GM19463 (cell line): ENCODE results near the gene VCP.

Experiments
- ATAC-seq: cut with Tn5 transposase; IDR thresholded peaks from one replicate; pipeline ENCODE4 v1.9.1; 2021; ENCODE audit warnings: mild to moderate bottlenecking, moderate library complexity; ENCODE audit not compliant: unreplicated experiment

Gene VCP

DNA sequence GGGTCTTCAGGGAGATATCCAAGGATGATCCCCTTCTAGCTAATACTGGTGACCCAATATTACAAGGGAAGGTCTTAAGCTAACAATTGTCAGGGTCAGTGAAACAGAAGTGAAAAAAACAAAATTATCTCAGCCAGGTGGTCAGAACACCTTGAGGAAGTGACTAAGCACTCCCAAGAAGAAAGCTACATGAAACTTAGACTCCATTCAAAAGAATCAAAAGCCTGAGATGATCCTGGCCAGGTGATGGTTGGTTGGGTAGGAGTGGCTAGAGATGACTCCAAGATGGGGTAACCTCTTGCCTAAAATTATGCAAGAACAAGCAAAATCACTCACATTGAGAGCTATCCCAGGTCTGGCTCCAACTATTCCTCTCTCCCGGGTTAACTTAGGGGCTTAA, 5.4 kb downstream of the VCP start:
- no peak for ATAC-seq

DNA sequence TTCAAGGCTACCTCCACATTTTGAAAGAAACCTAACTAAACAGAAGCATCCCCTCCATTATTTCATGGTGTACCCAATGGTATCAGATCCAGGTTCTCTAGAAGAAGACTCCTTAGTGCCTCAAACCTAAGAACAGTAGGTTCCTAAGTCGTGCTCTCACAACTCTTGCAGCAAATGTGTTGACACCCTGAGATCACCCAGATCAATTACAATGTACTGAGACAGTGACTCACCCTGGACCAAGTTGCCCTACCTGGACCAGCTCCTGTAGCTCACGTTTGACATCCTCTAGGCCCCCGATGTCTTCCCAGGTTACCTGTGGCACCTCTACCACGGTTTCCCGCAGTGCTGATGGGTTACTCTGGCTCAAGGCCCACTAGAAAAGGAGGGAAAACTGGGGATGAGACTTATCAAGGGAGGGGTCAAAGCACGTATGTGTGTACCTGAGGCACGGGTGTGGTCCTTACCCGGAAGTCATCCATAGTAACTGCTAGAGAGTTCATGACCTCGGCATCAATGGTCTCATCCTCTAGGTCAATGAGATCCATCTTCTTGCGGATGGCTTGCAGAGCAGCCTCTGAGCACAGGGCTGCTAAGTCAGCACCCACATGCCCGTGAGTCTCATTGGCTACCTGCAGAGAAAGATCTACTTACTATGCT, 11.7 kb downstream of the VCP start:
- ATAC-seq: no peak

DNA sequence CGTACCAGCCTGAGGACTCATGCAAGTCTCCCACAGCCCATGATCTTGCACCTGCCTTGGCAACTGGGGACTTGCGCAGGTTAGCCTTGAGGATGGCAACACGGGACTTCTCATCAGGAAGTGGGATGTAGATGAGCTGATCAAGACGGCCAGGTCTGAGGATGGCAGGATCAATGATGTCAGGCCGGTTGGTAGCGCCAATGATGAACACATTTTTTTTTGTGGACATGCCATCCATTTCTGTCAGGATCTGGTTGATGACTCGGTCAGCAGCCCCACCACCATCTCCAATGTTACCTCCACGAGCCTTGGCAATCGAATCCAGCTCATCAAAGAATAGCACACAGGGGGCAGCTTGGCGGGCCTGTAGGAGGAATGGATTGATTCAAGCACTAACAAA, 13.0 kb downstream of the VCP start:
- no peak for ATAC-seq

DNA sequence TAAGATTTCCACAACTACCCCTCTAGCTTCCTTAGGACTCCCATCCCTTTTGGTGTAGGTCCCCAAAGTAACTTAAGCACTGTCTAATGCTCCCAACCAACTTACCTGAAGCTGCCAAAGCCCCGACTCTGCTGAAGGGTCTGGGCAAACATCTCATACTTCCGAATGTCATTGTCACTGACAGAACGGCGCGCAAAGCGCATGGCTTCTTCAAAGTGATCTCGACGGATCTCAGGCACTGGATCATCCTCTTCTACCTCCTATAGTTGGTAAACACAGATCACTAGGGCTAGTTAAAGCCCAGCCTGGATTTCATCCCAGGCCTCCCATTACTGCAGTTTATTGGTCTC, 15.2 kb downstream of the VCP start:
- no peak for ATAC-seq

DNA sequence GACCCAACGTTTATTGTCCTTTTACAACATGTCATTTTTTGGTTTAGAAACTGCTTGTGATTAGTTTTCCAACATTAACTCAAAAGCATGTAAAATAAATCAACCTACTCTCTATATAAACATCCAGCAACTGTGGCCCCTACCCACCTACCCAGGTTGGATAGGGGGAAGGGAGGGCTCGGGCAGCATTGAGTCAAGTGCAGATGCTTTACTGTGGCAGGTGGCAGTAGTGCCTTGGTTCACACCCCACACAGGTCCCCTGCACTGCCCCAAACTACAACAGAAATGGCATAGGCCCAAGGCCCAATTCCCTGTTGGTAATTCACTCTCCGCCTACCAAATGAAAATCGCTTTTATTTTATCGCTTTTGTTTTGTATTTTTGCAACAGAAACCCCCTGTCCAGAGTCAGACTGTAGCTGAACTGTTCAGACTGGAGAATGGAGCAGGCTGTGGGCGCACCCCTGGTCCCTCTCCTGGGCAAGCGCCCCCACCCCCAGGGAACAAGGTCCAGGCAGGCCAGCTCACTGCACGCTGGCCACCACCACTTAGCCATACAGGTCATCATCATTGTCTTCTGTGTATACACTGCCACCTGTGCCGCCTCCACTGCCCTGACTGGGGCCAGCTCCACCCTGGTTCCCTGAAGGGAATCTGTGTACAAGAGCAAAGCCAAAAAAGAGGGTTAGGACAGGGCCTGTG, 15.7 kb downstream of the VCP start:
- no peak for ATAC-seq

DNA sequence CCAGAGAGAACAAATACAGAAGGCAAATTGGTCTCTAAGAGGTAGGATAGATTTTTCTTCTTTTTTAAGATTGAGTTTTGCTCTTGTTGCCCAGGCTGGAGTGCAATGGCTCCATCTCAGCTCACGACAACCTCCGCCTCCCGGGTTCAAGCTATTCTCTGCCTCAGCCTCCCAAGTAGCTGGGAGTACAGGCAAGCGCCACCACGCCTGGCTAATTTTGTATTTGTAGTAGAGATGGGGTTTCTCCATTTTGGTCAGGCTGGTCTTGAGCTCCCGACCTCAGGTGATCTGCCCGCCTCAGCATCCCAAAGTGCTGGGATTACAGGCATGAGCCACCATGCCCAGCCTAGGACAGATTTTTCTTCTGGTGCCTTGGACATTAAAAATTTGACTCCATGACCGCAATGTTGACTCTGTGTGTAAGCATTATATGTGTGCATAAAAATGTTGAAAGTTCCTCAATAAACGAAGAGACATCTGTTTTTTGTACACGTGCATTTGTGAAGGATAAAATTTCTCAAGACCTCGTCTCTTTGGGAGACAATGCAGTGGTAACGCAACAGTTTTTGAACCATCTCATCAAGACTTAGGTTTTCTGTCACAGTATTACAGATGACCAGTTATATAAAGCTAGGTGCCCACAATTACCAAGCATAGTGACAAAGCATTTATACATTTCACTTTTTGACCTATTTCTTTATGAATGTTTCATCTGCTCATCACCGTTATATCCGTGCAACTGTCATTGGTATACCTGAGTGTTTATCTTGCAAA, 17.4 kb downstream of the VCP start:
- ATAC-seq: no peak

DNA sequence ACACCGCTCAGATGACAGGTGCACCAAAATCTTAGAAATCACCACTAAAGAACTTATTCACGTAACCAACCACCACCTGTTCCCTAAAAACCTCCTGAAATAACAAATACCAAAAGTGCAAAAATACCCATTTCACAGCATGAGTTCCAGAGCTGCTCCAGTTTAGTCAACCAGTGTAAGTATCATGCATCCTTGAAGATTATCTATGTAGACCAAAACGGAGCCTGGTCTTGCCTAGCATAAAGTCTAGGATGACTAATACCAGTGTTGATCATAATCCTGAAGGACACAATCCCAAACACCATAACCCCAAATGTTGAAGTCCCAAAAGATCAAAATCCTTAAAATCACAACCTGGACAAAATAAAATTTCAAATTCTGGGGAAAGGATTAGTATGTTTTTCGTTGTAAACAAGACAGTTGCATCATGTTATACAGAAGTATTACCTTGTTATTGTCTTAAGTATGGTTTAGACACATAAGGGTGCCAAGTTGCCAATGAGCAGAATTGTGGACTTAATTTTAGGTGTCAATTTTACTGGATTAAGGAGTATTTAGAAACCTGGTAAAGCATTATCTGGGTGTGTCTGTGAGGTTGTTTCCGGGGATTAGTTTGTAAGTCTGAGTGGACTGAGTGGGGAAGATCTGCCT, 18.1 kb downstream of the VCP start:
- no peak for ATAC-seq

DNA sequence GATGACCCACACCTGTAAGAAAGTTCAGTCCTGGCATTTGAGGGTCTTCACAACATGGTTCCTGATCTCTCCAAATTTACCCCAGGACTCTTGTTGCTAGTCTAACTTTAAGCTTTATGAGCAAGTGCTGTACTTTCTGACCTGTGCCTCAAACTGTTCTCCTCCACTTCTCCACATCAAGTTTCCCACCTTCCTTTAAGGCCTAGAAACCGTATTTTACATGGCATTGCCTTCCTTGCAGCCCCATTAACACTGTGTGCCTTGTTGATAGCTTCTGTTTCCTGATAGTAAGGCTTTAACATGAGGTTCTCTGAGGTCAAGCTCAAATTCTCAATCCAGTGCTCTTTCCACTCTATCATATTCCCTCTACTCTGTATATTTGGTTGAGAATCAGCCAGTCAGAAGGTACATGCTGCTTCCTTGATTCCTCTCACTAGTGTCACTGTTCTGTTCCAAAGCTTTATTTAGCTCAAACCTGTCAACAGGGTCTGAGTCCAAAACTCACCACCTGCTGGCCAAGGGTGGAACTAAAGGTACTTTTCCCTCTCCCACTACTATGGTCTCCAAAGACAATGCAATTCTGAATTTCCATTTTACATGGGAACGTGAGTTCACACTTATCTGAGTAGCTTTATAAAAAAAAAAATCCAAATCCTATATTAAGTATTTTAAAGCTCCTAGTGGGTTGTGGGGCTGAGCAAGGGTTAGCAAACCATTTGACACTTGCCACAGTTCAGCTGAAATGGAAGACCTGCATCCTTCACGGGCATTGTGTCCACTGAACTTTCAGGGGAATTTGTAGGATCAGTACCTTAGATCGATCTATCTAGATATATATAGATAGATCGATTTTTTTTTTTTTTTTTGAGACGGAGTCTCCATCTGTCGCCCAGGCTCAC, 21.1 kb downstream of the VCP start:
- ATAC-seq: no peak

DNA sequence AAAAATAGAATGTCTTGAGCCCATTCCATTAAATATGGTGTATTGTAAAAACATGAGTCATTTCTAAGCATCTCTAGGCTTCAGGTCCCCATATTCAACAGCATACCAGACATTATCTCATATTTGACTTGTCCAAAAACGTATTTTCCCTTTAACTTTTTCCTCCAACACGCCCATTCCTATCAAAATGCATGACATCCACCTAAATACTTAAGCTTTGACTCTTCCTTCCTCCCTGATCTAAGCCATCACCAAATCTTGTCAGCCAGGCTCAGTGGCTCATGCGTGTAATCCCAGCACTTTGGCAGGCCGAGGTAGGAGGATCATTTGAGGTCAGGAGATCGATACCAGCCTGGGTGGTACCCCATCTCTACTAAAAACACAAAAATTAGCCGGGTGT, 23.9 kb downstream of the VCP start:
- no peak for ATAC-seq

DNA sequence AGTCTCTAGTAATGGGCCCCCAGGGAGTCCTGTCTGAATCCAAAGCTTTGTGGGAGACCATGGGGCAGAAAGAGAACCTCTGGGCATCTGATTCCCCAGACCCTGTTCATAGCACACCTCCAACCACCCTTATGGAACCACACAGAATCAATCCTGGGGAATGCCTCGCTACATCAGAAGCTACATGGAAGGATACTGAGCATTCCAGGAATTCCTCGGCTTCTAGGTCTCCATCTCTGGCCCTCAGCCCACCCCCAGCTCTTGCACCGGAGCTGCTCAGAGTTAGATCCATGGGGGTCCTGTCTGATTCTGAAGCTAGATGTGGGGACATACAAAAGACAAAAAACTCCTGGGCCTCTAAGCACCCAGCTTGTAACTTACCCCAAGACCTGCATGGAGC, 28.4 kb downstream of the VCP start:
- no peak for ATAC-seq

DNA sequence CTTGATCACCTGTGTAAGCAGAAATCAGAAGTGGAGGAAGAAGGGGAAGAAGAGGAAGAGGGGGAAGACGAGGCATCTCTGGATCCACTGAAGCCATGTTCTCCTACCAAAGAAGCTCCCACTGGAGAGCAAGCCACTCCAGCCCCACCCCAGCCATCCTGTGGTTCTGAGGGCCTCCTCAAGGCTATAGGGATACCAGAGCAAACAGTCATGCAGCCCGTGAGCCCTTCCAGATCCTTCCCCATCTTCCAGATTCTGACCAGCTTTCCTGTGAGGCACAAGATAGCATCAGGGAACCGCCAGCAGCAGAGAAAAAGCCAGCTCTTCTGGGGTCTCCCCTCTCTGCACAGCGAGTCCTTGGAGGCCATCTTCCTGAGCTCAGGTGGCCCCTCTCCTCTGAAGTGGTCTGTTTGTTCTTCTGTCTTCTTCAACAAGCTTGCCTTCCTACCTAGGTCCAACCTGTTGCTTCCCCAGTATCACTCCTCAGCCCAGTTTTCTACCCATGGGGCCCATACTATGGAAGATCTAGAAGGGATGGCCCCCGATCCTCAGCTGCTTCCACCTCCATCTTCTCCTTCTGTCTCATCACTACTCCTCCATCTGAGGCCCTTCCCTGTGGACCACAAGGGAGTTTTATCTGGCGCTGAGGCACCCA, 29.4 kb downstream of the VCP start:
- no peak for ATAC-seq

DNA sequence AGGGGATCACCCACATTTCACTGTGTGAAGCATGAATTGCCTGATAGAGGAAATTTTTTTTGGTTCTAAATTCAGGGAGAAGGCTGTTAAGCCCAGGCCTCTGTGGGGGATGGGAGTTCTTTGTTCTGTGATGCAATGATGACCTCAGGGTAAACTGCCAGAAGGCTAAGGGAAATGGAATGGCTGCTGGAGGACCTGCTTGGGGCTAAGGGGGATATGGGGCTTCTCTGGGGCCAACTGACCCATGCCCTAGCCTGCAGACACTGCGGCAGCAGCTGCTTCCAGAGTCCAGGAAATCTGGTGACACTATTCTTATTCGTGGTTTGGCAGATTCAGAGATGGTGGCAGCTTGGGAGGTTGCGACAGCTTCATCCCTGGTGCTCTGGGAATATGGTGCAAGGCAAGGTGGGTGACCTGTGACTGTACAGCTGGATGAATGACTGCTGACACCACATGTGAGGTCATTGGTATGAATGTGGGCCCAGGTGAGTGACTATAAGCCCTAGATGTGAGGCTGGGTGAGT, 30.3 kb downstream of the VCP start:
- ATAC-seq: no peak

DNA sequence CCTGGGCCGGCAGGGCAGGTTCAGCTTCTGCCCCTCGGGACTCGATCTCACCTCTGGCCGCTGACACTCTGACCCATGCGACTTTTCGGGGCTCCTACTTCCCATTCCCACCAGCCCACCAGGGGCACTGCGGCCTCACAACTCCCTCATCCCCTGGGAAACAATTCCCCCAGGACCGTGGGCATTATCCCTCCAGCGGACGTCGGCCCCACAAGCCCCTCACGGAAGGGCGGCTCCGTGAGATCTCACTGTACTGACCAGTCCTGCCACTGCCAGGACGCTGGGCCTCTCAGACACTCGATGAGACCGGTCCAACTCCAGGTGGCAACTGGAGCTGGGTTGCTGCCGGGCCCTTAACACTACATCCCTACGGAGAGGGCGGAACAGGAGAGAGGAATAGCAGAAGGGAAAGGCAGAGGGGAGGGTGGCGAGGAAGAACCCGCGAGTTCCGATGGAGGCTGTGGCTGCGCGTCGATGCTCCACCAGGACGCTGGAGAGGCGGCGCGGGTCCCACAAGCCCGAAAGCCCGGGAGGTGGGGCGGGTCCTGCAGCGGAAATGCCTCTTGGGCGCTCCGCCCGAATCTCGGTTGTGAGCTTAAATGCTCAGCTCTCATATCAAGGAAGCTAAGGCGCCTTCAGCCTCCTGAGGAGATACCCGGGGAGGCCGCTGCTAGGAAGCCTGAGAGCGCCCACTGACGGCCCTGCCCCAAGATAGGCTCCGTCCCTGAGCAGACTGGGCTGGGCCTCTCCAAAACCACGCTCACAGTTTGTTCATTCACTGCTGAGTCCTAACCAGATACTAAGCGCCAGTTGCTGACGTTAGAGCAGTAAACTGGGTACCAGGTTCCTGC, 36.3 kb downstream of the VCP start:
- ATAC-seq: no peak

DNA sequence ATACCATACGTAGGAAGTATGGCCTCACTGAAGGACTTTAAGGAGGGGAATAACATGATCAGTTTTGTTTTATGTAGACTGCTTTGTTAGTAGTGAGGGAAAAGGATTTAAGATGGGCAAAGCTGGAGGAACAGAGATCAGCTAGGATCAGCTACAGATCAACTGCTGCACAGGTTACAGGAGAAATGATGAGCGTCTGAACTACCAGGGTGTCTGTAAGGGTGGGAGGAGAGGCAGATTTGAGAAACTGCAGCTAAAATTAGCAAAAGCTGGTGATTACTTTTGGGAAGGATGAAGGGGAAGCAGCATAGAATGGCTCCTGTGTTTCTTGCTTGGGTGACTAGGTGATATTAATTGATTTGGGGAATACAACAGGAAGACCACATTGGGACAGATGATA, 39.3 kb downstream of the VCP start:
- no peak for ATAC-seq

DNA sequence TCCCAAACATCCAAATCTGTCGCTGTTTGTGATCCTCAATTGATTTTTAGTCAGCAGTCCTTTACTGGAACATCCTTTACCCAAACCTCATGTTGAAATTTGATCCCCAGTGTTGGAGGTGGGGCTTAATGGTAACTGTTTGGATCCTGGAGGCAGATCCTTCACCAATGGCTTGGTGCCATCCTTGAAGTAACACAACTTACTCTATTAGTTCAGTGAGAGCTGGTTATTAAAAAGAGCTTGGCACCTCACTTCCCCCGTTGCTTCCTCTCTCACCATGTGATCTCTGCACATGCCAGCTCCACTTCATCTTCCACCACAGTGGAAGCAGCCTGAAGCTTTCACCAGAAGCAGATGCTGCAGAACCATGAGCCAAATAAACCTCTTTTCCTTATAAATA, 42.6 kb downstream of the VCP start:
- ATAC-seq: no peak

DNA sequence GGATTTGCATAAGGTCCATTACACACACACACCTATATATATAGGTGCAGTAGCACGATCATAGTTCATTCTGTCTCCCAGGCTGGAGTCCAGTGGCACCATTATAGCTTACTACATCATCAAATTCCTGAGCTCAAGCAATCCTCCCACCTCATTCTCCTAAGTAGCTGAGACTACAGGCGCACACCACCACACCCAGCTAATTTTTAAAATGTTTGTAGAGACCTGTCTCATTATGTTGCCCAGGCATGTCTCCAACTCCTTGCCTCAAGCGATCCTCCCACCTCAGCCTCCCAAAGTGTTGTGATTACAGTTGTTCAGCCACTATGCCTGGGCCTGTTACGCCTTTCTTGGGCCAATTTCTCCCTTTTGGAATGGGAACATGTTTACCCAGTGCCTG, 43.2 kb downstream of the VCP start:
- no peak for ATAC-seq

DNA sequence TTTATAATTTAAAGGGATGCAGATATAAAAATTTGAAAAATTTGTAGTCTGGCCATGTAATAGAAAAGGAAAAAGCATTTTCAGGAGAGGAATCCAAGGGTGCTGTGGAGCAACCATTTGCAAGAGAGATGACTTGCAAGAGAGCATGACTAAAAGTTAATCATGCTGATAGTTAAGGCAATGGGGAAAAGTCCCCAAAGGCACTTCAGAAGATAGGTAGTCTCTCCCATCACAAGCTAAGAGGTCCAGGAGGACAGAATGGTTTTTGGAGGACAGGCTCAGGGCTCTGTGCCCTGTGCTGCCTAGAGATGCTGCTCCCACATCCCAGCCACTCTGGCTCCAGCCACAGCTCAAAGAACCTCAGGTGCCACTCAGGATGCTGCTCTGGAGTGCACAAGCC, 44.1 kb downstream of the VCP start:
- no peak for ATAC-seq

DNA sequence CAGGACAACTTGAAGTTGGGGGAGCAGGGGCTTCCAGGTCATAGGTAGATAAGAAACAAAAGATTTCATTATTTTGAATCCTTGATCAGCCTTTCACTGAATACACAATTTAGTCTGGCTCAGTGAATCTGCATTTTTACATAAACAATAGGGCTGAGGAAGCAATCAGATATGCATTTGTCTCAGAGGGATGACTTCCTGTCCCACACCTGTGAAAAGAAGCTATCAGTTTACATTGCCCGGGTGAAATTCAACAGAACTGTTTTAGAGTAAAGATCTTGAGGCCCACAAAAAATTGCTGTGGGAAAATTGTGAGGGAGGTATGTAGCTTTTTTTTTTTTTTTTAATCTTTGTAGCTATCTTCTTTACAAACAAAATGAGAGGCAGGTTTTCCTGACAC, 44.6 kb downstream of the VCP start:
- ATAC-seq: no peak

DNA sequence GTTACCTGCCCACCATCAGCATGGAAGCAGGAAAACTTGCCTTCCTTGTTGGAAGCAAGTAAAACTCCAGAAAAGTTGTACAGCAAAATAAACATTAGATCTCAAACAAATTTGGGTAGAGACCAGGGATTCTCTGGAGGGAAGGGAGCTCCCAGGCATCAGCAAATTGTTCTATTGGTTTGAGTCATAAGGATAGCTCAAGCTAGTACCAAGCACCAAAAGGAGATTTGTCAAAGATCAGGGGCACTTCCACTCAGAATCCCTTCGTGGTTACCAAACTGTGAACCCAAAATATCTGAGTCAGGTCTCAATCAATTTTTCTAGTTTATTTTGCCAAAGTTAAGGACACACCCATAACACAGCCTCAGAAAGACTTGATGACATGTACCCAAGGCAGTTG, 45.1 kb downstream of the VCP start:
- no peak for ATAC-seq
